ENCODE data around the gene PFDN4. TPM values are rescaled to one million over a fixed set of nuclear protein-coding genes. Genes with fewer than 3 reads are reported as not detected.
"Not testable (repeated sequence)": the region's sequence is repeated elsewhere in the genome, so short reads cannot be mapped to it uniquely, and the experiment has no call there.

PFDN4 gene
- total RNA-seq, 4 donors from 2014 or later: 36.8 to 90.2 (median 64.8) TPM

DNA sequence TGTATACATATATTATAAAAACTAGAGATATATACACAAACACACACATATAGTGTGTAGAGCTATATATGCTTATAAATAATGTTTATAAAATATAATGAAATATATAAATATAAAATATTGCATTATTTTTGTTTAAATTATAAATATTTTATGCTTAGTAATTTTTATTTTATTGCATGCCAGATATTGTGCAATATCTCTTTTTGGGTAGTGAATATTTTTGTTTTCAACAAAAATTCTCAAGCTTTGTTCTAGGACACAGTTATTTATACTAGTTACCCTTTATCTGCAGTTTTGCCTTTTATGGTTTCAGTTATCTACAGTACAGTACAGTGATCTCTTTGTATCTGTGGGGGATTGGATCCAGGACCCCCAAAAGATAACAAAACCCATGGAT, 52.2 kb downstream of the PFDN4 start:
- in situ Hi-C loops (cut with MboI; ENCODE audit: low sequenced_read_pairs in 4 of 4) (no loop called here), intact Hi-C loops (cut with DNase I; ENCODE audit: low total_unique reads) (no loop called here)
- H3K27me3 ChIP-seq: no peaks in the 10 kb centered on the region
- ATAC-seq (no peak), DNase-seq (no peak)
- no peak overlapping the region for H3K4me3 ChIP-seq
- no peak overlapping the region for H3K27ac ChIP-seq
- no peaks in the 10 kb centered on the region for H3K9me3 ChIP-seq
- no peaks in the 10 kb centered on the region for H3K4me1 ChIP-seq
- H3K36me3 ChIP-seq: no peaks in the 10 kb centered on the region
- TF ChIP-seq POLR2A (IDR thresholded peaks at IDR 0.05): no peak
- TF ChIP-seq, protein P1, sequence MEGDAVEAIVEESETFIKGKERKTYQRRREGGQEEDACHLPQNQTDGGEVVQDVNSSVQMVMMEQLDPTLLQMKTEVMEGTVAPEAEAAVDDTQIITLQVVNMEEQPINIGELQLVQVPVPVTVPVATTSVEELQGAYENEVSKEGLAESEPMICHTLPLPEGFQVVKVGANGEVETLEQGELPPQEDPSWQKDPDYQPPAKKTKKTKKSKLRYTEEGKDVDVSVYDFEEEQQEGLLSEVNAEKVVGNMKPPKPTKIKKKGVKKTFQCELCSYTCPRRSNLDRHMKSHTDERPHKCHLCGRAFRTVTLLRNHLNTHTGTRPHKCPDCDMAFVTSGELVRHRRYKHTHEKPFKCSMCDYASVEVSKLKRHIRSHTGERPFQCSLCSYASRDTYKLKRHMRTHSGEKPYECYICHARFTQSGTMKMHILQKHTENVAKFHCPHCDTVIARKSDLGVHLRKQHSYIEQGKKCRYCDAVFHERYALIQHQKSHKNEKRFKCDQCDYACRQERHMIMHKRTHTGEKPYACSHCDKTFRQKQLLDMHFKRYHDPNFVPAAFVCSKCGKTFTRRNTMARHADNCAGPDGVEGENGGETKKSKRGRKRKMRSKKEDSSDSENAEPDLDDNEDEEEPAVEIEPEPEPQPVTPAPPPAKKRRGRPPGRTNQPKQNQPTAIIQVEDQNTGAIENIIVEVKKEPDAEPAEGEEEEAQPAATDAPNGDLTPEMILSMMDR (IDR thresholded peaks at IDR 0.05 in 4 of 5, conservative IDR thresholded peaks at IDR 0.05 in 1 of 5): no peak

DNA sequence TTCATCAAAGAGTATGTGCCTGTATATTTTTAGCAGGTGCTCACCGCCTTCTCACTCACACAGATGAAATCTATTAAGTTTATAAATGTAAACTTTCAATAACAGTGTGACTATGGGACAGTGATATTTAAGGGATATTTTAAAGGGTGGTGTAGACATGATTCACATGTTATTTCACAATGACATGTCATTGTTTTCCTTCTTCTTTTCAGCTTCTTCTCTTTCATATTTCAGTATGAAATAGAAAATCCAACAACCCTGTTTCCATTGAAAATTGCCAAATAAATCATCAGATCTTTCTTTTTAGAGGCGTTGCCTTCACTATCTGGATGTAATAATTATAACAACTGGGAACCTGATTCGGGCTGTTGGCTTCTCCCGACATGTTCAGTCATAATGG, 54.8 kb downstream of the PFDN4 start:
- Histone ChIP-seq H3K27me3 (no peaks in the 10 kb centered on the region), H3K4me3 (no peak overlapping the region), H3K27ac (no peak overlapping the region), H3K4me1 (no peaks in the 10 kb centered on the region), H3K36me3 (no peaks in the 10 kb centered on the region), H3K9me3 (no peaks in the 10 kb centered on the region)
- TF ChIP-seq, protein P1 (IDR thresholded peaks at IDR 0.05 in 4 of 5, conservative IDR thresholded peaks at IDR 0.05 in 1 of 5): no peak
- no peak for TF ChIP-seq POLR2A (IDR thresholded peaks at IDR 0.05)
- DNase-seq (no peak), ATAC-seq (no peak)
- in situ Hi-C loops (cut with MboI; ENCODE audit: low sequenced_read_pairs in 4 of 4): no loop called here
- intact Hi-C loops (cut with DNase I; ENCODE audit: low total_unique reads): no loop called here

DNA sequence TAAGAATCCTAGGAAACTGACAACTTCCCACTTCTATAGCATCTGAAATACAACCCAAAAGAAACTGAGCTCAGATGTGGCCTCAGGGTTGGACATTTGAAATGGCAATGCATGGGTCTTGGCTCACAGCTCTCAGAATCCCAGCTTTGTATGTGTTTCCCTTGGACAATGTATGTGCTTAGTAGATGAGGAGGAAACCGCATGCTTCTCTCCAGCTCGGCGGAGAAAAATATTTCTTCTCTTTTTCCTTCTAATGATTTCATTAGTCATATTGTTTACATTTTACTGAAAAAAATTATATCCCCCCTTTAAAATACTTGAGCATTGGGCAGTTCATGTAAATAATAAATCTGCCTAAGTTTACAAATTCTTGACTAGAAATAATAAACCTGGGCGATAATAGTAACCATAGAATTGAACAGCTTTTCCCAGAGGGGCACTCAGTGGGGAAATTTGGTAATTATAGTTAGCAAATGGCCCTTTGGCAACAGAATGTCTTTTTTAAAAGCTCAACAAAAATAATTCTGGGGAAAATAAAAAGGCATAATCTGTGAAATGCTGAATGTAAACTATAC, 55.3 kb downstream of the PFDN4 start:
- in situ Hi-C loops (cut with MboI; ENCODE audit: low sequenced_read_pairs in 4 of 4) (no loop called here), intact Hi-C loops (cut with DNase I; ENCODE audit: low total_unique reads) (no loop called here)
- Histone ChIP-seq H3K27ac (no peak overlapping the region), H3K4me1 (no peaks in the 10 kb centered on the region), H3K4me3 (no peak overlapping the region), H3K27me3 (no peaks in the 10 kb centered on the region), H3K36me3 (no peaks in the 10 kb centered on the region), H3K9me3 (no peaks in the 10 kb centered on the region)
- DNase-seq: no peak
- TF ChIP-seq, protein P1 (IDR thresholded peaks at IDR 0.05 in 4 of 5, conservative IDR thresholded peaks at IDR 0.05 in 1 of 5): no peak
- TF ChIP-seq POLR2A (IDR thresholded peaks at IDR 0.05): no peak
- ATAC-seq: no peak

DNA sequence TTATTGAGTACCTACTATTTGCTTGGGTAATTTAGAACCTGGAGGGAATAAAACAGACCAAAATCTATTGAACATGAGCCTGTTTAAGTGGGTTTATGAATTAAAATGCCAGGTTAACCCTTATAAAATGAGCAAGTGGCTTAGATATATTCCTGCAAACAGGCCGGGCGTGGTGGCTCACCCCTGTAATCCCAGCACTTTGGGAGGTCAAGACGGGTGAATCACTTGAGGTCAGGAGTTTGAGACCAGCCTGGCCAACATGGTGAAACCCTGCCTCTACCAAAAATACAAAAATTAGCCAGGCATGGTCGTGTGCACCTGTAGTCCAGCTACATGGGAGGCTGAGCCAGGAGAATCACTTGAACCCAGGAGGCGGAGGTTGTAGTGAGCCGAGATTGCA, 57.9 kb downstream of the PFDN4 start:
- H3K36me3 ChIP-seq; DNase-seq; H3K9me3 ChIP-seq; H3K27me3 ChIP-seq; H3K27ac ChIP-seq; ATAC-seq; H3K4me3 ChIP-seq; intact Hi-C loops (cut with DNase I; ENCODE audit: low total_unique reads); in situ Hi-C loops (cut with MboI; ENCODE audit: low sequenced_read_pairs in 4 of 4); H3K4me1 ChIP-seq: not testable (repeated sequence)

GRCh38 chr20:54266844-54267243, 59.0 kb downstream of the PFDN4 start:
- Histone ChIP-seq H3K27me3 (no peaks in the 10 kb centered on the region), H3K27ac (no peak overlapping the region), H3K4me1 (no peaks in the 10 kb centered on the region), H3K36me3 (no peaks in the 10 kb centered on the region), H3K9me3 (no peaks in the 10 kb centered on the region), H3K4me3 (no peak overlapping the region)
- no peak for ATAC-seq
- intact Hi-C loops (cut with DNase I; ENCODE audit: low total_unique reads): no loop called here
- in situ Hi-C loops (cut with MboI; ENCODE audit: low sequenced_read_pairs in 4 of 4): no loop called here
- no peak for TF ChIP-seq POLR2A (IDR thresholded peaks at IDR 0.05)
- TF ChIP-seq, protein P1 (IDR thresholded peaks at IDR 0.05 in 4 of 5, conservative IDR thresholded peaks at IDR 0.05 in 1 of 5): no peak
- DNase-seq: no peak
